CD4-positive, alpha-beta T cell treated with Interleukin-17A for 1 hour (primary cell): ENCODE results near the gene SH2D1B.
"Not testable (repeated sequence)": the region's sequence is repeated elsewhere in the genome, so short reads cannot be mapped to it uniquely, and the experiment has no call there.

Experiments used
- DNase-seq: peaks from one replicate; pipeline ENCODE4 v3.0.0-alpha.2; 2020

Gene SH2D1B, protein sequence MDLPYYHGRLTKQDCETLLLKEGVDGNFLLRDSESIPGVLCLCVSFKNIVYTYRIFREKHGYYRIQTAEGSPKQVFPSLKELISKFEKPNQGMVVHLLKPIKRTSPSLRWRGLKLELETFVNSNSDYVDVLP

DNA sequence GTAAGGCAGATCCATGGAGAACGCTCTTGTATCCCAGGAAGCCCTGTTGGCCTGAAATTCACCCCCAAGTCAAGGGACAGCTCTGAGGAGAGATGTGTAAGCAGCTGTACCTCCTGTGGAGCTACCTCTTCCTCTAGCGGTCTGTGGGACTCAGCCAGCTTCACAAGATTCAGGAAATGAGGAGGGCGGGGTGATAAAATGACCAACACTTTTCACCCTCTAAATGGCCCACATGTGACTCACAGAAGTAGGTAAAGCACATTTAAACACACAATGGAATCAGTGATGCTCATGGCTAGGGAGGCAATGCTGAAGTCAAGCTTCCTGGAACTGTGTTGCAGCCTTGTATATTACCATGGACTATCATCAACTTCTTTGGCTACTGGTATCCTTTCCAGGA lies at the start of gene SH2D1B:
TSS of gene SH2D1B (minus strand) at position 135 of the 400 bp plus-strand sequence. CDS start at position 15, 120 bp downstream.
- no peak for DNase-seq

DNA sequence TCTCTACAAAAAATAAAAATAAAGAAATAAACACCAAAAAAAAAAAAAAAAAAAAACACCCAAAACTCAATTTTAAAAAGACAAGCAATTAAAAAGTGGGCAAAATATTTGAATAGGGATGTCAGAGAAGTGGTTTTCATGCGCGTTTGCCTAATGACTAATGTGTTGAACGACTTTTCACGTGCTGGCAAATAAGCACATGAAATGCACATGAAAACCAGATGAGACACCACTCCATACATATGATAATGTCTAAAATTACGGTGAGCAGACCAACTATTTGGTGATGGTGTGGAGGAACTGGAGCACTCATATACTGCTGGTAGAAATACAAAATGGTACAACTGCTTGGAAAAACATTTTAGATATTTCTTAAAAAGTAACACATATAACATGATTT lies 46.3 kb upstream of the SH2D1B start:
- DNase-seq, result no peak

DNA sequence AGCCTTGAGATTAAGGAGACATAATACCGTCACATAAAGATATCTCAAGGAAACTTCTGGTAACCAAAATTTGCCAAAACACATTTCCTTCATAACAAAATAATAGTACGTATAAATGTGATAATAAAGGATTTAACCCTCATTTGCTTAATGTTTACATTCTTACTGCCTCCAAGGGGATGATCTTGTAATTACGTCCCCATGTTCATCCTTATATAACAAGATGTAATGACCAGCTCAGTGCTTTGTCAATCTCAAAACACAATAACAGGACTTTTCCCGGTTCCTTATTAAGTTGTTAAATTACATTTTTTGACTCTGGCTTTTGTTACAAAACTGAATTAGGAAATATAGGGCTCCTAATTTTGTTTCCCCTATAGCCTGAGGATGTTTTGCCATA lies 44.4 kb upstream of the SH2D1B start:
- DNase-seq, result no peak

DNA sequence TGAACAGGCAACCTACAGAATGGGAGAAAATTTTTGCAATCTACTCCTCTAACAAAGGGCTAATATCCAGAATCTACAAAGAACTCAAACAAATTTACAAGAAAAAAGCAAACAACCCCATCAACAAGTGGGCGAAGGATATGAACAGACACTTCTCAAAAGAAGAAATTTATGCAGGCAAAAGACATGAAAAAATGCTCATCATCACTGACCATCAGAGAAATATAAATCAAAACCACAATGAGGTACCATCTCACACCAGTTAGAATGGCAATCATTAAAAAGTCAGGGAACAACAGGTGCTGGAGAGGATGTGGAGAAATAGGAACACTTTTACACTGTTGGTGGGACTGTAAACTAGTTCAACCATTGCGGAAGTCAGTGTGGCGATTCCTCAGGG lies 42.4 kb upstream of the SH2D1B start:
- not testable (repeated sequence) for DNase-seq

DNA sequence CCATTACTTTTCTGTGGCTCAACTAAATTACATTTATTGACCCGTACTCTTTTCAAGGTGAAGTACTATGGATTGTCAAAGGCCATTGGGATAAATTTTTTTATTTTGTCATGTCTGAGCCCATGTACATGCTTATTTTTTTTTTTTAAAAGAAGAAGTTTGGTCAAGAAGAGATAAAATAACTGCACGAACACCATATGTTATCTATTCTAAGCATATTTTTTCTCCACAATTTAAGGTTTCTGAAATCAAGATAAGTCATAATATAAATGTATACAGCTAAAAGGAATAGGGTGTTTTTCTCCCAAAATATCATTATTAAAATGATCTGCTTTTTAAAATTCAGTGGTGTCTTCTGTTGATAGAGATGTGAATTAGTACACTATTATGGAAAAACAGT lies 35.0 kb upstream of the SH2D1B start:
- no peak for DNase-seq

DNA sequence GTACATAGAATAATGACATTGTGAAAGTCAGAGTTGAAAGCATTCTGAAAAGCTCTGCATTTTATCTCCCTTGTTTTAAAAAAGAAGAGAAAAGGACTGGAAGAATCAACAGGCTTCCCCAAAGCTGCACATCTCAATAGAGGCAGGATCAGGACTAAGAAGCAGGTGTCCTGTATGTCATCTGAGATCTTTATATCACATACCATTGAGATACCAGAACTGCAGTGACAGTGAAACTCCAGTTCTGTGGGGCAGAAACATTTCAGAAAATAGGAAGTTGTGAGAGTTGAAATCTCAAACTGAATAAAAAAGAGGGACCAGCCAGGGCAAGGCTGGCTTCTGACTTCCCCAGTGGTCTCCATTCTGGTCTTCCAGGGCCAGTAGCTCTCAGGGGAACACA lies 33.0 kb upstream of the SH2D1B start:
- DNase-seq, result no peak

DNA sequence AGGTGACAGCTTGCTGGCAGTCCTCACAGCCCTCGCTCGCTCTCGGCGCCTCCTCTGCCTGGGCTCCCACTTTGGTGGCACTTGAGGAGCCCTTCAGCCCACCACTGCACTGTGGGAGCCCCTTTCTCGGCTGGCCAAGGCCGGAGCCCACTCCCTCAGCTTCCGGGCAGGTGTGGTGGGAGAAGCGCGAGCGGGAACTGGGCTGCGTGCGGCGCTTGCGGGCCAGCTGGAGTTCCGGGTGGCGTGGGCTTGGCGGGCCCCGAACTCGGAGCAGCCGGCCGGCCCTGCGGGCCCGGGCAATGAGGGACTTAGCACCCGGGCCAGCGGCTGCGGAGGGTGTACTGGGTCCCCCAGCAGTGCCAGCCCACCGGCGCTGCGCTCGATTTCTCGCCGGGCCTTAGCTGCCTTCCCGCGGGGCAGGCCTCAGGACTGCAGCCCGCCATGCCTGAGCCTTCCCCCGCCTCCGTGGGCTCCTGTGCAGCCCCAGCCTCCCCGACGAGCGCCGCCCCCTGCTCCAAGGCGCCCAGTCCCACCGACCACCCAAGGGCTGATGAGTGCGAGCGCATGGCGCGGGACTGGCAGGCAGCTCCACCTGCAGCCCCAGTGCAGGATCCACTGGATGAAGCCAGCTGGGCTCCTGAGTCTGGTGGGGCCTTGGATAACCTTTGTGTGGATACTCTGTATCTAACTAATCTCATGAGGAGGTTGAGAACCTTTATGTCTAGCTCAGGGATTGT lies 21.2 kb upstream of the SH2D1B start:
- DNase-seq, result not testable (repeated sequence)

DNA sequence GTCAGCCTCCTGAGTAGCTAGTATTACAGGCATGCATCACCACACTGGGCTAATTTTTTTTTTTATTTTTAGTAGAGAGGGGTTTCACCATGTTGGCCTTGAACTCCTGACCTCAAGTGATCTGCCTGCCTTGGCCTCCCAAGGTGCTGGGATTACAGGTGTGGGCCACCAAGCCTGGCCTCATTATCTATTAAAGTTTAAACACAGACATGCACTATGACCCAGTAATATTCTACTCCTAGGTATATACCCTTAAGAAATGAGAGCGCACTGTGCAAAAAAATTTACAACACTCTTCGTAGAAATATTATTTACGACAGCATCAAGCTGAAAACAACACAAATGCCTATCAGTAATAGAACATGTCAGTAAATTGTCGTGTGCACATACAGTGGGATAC lies 18.6 kb upstream of the SH2D1B start:
- DNase-seq, result no peak

DNA sequence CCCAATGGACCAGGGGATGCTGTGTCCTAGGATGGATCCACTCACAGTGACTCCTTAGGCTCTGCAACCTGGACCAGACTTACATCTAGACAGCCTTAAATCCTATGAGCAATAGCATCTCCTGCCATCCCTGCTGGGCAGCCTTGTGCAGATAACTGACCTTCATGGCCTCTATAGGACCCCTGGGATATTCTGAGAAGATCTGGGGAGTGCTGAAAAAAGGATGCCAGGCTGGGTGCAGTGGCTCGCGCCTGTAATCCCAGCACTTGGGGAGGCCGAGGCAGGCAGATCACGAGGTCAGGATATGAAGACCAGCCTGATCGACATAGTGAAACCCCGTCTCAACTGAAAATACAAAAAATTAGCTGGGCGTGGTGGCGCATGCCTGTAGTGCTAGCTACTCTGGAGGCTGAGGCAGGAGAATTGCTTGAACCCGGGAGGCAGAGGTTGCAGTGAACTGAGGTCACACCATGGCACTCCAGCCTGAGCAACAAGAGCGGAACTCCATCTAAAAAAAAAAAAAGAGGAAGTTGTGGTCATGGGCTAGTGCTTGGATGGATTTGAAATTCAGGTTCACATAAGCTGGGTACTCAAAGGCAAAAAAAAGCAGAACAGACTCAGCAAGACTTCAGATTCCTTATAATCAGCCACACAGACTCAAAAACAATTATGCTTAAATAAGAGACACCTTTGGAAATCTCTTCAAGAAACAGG lies 10.9 kb upstream of the SH2D1B start:
- DNase-seq, result no peak

DNA sequence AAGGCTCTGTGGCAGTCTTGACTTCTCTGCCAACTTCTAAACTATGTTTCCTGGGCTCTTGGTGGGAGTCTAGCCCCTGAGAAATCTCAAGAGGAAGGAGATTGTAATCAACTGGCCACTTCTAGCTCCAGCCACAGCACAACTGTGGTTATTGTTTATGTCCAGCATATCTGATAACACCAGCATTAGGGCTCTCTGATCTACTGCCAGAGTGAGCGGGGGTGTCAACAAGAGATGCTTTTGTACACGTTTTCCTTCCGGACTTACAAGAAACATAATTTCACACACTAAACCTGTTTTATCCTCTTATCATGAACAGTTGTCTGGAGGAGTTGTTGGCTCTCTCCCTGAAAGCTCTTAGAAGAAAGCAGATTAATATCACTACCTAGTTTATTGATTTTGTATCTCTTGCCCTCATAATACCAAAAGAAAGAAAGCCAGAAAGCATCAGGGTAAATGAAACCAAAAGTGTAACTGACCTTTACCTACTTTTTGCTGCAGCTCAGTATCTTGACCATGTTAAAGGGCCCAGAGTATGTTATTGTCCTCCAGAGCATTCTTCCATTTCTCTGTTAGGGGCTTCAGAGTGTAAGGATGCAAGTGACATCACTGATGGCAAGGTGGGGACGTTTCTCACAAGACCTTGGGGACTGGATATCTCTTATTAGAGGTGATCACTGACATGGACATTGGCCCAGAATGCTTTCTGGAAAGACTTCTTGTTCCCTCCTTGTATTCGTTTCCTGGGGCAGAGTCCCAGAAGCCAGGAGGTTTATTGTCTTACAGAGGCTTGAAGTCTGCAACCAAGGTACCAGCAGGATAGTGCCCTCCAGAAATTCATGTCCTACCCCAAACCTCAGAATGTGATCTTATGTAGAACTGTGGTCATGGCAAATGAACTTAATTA lies 9.6 kb upstream of the SH2D1B start:
- DNase-seq, result no peak

DNA sequence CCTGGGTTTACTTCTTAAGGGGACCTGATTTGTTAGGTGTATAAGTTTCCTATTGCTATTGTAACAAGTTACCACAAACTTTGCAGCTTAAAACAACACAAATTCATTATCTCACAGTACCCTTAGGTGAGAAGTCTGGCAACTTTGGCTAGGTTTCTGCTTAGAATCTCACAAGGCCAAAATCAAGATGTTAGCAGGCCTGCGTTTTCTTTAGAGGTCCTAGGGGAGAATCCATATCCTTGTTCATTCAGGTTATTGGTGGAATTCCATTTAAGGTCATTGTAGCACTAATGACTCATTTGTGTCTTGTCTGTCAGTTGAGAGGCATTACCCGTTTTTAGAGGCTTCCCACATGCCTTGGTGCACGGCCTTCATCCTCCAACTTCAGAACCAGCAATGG lies 8.2 kb upstream of the SH2D1B start:
- DNase-seq, result no peak

DNA sequence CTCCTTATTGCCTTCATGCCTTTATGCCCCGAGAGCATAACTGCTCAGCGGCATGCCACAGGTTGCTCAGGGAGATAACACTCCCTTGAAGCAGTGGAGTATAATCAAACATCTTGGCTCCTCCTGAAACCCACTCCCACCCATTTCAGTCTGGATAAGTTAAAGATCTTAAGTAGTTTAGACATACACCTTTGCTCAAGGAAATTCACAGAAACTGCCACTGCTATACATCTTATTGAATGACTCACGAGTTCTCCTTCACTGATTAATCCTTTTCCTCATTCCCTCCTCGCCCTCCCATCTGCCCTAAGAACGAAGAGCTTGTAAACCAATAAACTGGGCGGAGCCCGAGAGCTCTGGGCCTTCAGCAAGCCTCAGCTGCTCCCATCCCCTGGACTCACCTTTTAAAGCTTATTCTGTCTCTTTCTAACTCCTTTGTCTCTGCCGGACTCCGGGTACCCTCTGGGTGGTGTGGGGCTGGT lies 7.6 kb upstream of the SH2D1B start:
- not testable (repeated sequence) for DNase-seq

DNA sequence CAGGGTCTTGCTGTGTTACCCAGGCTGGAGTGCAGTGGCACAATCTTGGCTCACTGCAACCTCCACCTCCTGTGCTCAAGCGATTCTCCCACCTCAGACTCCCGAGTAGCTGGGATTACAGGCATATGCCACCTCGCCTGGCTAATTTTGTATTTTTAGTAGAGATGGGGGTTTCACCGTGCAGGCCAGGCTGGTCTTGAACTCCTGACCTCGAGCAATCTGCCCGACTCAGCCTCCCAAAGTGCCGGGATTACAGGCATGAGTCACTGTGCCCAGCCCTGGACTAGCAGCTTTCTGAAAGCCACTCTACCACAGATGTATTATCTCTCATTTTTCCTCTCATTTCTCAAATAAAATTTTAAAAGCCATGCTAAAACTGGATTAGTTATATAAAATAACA lies 6.6 kb upstream of the SH2D1B start:
- not testable (repeated sequence) for DNase-seq

DNA sequence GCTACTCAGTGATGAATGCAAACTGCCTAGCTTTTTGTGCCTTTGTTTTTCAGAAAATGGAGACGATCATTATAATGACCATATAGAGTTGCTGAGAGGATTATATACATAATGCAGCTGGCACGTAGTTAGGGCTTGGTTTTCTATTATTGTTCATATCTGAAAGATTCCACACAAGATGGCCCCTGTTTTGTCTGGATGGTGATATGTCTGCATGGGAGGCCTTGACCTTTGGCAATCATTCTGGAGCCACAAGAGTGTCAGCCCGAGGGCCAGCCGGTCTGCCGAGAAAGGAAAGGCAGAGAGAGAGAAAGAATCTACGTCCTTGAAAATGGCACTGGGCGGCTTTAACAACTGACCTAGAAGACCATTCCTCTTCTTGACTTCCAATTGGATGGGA lies 5.7 kb upstream of the SH2D1B start:
- DNase-seq, result no peak

DNA sequence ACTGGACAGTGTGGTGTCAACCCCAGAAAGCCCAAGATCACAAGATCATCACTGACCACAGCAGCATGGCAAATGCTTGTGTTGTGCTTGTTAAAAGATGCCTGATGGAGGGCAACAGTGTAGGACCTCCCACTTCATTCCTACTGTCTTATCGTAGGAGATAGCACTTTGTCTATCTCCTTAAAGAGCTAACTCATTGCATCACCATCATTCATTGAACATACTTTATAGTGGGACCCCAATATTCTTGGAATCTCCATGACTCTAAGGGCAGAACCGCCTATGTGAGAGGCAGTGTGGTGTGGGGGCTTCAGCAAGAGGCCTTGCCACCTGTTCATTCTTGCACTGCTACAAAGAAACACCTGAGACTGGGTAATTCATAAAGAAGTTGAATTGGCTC lies 5.0 kb upstream of the SH2D1B start:
- DNase-seq, result no peak

DNA sequence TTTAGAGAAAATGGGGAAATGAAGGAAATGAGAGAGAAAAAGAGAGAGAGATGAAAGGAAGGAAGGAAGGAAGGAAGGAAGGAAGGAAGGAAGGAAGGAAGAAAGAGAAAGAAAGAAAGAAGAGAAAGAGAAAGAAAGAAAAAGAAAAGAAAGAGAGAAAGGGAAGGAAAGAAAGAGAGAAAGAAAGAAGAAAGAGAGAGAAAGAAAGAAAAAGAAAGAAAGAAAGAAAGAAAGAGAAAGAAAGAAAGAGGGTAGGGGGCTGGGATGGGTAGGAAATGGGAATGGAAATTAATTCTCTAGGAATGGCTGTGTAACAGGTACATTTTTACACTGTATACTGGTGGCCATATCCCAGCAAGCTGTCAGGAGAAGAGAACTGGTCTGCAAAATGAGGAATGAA lies 4.3 kb upstream of the SH2D1B start:
- DNase-seq, result no peak

DNA sequence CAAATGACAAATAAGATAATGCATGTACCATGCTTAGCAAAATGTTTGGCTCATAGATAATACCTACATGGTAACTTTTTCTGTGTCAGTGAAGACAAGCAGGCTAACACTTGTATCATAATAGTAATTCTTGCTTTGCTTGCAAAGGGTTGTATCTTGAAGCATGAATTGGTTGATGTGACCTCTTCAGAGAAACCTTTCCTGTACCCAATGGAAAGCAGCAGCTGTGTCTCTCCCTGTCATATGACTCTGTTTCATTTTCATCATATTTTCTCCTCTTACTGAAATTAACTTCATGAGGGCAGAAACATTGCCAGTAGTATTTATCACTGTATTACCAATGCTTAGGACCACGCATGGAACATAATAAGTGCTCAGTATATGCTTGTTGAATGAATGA lies 4.4 kb downstream of the SH2D1B start:
- no peak for DNase-seq

DNA sequence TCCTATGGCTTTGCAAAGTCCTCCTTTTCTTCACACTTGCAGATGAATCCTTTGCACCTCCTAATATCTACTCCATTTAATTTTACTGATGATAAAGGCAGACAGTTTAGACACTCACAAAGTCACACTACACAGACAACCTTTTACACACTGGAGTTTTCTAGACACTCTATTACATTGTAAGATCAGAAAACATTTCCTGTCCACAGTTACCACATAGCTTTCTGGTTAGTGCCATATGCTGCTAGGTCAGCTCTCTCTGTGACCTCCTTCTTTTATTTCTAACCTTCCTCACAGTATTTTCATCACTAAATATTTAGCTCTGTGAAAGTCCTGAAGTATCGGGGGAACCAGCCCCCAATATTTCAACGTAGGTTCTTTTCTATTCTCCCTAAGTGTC lies 5.1 kb downstream of the SH2D1B start:
- DNase-seq, result no peak

DNA sequence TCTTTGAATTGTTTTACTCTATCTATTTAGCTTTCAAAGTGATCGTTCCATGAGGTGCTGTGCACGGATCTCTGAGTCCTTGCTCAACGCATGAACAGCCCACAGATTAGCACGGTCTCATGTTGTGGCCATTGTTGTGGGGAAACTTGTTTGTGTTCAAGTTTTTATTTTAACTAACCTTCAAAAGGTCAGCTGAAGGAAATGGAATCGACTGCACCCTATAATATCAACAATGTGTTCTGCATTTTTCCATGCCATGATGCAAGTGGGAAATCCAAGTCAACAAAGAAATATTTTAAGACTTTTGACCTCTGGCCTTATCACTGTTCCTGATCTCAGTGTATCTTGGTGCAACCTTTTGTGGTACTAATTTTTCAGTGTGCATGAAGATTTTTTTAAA lies 6.1 kb downstream of the SH2D1B start:
- no peak for DNase-seq

DNA sequence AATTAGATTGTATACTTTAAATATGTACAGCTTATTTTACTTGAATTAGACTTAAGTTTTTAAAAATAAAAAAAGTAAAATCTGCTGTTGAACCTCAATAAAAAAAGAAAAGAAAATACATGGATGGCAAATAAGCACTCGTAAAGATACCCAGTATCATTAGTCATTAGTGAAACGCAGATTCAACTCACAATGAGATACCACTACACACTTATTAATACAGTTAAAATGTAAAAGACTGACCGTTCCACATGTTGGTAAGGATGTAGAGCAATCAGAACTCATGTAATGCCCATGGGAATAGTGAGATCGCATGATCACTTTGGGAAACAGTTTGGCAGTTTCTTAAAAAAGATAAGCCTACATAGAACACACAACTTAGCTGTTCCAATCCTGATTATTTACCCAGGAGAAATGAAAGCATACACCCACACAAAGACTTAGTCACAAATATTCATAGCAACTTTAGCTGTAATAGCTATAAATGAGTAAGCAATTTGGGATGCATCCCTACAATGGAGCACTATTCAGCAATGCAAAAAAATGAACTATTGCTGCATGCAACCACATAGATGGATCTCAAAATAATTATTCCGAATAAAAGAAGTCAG lies 7.3 kb downstream of the SH2D1B start:
- no peak for DNase-seq

DNA sequence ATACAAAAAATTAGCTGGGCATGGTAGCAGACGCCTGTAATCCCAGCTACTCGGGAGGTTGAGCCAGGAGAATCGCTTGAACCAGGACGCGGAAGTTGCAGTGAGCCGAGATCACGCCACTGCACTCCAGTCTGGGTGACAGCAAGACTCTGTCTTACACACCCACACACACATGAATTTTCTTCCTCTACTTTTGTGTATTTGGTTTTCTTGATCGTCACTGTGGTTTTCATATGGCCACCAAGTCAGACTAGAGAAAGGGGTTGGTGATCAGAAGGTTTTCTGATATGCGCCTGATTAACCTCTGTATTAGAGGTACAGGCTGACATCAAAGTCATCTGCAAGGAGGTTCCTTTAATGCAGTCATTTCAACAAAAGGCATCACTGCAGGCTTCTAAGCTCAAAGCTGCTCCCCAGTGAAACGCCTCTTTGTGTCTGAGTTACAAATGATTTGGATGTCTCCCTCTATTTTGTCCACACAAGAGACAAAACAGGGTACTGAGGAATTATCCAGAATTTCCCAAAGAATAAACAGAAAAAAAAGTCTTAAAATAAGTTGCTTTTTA lies 11.1 kb downstream of the SH2D1B start:
- no peak for DNase-seq

DNA sequence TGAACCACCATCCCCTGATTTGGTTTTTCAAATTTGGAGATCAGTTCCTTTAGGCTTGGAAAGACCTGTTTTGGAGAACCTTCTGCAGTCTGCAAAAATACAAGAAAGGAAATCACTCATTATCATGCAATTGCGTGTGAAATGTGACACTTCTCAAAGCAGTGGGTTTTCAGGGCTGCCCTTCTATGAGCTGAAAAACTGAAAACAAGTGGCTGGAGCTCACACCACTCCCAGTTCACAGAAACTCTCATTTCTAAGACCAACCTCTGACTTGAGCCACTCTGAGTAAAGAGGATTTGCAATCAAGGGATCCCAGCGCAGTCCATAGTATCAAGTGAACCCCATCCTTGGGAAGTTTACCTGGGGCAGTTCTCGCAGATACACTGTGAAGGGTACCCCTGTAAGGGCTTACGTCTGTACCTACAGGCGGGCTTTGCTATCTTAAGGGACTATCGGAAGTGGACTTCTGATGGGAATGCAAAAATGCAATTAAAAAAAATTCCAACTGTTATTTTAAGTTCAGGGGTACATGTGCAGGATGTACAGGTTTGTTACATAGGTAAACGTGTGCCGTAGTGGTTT lies 12.8 kb downstream of the SH2D1B start:
- no peak for DNase-seq
